HEK293 (cell line): Measurements from ENCODE around the gene ZDHHC3.

Experiments used
- CTCF ChIA-PET: fragments of 350-600 bp; formaldehyde crosslinking; extraction: SDS; loops from one replicate; lab custom pipeline; 2021; ENCODE audit warnings: antibody characterized with exemption; lab: Yijun Ruan, JAX
- POLR2A ChIA-PET: fragments of 300-600 bp; formaldehyde crosslinking; extraction: SDS; loops from one replicate; lab custom pipeline; 2020; ENCODE audit warnings: antibody characterized with exemption, inconsistent platforms; lab: Yijun Ruan, JAX
- H3K27ac ChIP-seq: fragments of 200-500 bp; sonication (Bioruptor generic); 2 replicates; pipeline ENCODE4 v1.5.1; 2014; ENCODE audit warnings: low read depth, low read length, control low read depth, inconsistent platforms; ENCODE audit errors: extremely low read depth
- H3K36me3 ChIP-seq, 2 experiments: fragments of 200-500 bp in 1 of 2; sonication (Bioruptor generic) in 1 of 2; 1 replicate in 1 of 2; 2 replicates in 1 of 2; pipeline ENCODE4 v1.5.1; 2014 to 2017; ENCODE audit warnings: inconsistent platforms in 2 of 2, low read length in 2 of 2; ENCODE audit not compliant: control insufficient read depth in 2 of 2, insufficient read depth in 1 of 2
- H3K4me1 ChIP-seq: fragments of 200-500 bp; sonication (Bioruptor generic); 2 replicates; pipeline ENCODE4 v1.5.1; 2014; ENCODE audit warnings: mild to moderate bottlenecking, low read length, inconsistent platforms; ENCODE audit not compliant: control insufficient read depth, insufficient read depth
- H3K4me3 ChIP-seq: 2 replicates; pipeline ENCODE4 v1.5.1; 2011; ENCODE audit warnings: low read depth, mild to moderate bottlenecking, control low read depth, low read length, moderate library complexity
- H3K9me3 ChIP-seq: fragments of 200-500 bp; sonication (Bioruptor generic); 2 replicates; pipeline ENCODE4 v1.5.1; 2014; ENCODE audit warnings: low read depth, low read length, inconsistent platforms; ENCODE audit not compliant: control insufficient read depth, insufficient read depth
- FEZF1 ChIP-seq: fragments of 450-650 bp; formaldehyde crosslinking; IDR thresholded peaks from 2 replicates; pipeline ENCODE4 v1.5.1; 2016; ENCODE audit warnings: missing biosample characterization, missing genetic modification characterization
- KLF7 ChIP-seq: fragments of 450-650 bp; formaldehyde crosslinking; IDR thresholded peaks from 2 replicates; pipeline ENCODE4 v1.5.1; 2016; ENCODE audit warnings: missing biosample characterization, missing genetic modification characterization, borderline replicate concordance
- KLF9 ChIP-seq: fragments of 450-650 bp; formaldehyde crosslinking; IDR thresholded peaks from 2 replicates; pipeline ENCODE4 v1.5.1; 2016; ENCODE audit warnings: missing biosample characterization, missing genetic modification characterization, low read depth
- MZF1 ChIP-seq: fragments of 450-650 bp; formaldehyde crosslinking; IDR thresholded peaks from 2 replicates; pipeline ENCODE4 v1.5.1; 2017; ENCODE audit warnings: missing biosample characterization, missing genetic modification characterization, borderline replicate concordance
- SALL2 ChIP-seq: fragments of 450-650 bp; formaldehyde crosslinking; IDR thresholded peaks from 2 replicates; pipeline ENCODE4 v1.5.0; 2017; ENCODE audit warnings: missing biosample characterization, mild to moderate bottlenecking, missing genetic modification characterization, borderline replicate concordance
- YY2 ChIP-seq: fragments of 450-650 bp; formaldehyde crosslinking; IDR thresholded peaks from 2 replicates; pipeline ENCODE4 v1.5.1; 2016; ENCODE audit warnings: missing biosample characterization, missing genetic modification characterization
- ZNF23 ChIP-seq: fragments of 450-650 bp; formaldehyde crosslinking; IDR thresholded peaks from 2 replicates; pipeline ENCODE4 v1.5.1; 2016; ENCODE audit warnings: missing biosample characterization, missing genetic modification characterization, borderline replicate concordance
- ZNF311 ChIP-seq: fragments of 450-650 bp; formaldehyde crosslinking; IDR thresholded peaks from 2 replicates; pipeline ENCODE4 v1.5.1; 2017; ENCODE audit warnings: missing biosample characterization, missing genetic modification characterization, borderline replicate concordance
- ZNF324 ChIP-seq: fragments of 450-650 bp; formaldehyde crosslinking; IDR thresholded peaks from 2 replicates; pipeline ENCODE4 v1.5.1; 2016; ENCODE audit warnings: missing biosample characterization, missing genetic modification characterization
- ZNF600 ChIP-seq: fragments of 450-650 bp; formaldehyde crosslinking; IDR thresholded peaks from 2 replicates; pipeline ENCODE4 v1.5.1; 2016; ENCODE audit warnings: missing biosample characterization, missing genetic modification characterization
- ZNF654 ChIP-seq: fragments of 450-650 bp; formaldehyde crosslinking; IDR thresholded peaks from 2 replicates; pipeline ENCODE4 v1.5.1; 2016; ENCODE audit warnings: low read depth, missing biosample characterization, missing genetic modification characterization
- ZNF677 ChIP-seq: fragments of 450-650 bp; IDR thresholded peaks from 2 replicates; pipeline ENCODE4 v1.5.0; 2018; ENCODE audit warnings: missing biosample characterization, mild to moderate bottlenecking, missing genetic modification characterization, moderate library complexity
- ZNF776 ChIP-seq: fragments of 450-650 bp; formaldehyde crosslinking; IDR thresholded peaks from 2 replicates; pipeline ENCODE4 v1.5.0; 2017; ENCODE audit warnings: missing biosample characterization, missing genetic modification characterization, borderline replicate concordance
- ZNF837 ChIP-seq: fragments of 450-650 bp; formaldehyde crosslinking; IDR thresholded peaks from 2 replicates; pipeline ENCODE4 v1.5.1; 2016; ENCODE audit warnings: missing biosample characterization, missing genetic modification characterization
- TF ChIP-seq, protein P1 (sequence below): fragments of 450-650 bp; formaldehyde crosslinking; IDR thresholded peaks from 2 replicates; pipeline ENCODE4 v1.5.1; 2017; ENCODE audit warnings: missing biosample characterization, mild to moderate bottlenecking, missing genetic modification characterization, moderate library complexity
- TF ChIP-seq, protein P2 (sequence below): fragments of 450-650 bp; formaldehyde crosslinking; IDR thresholded peaks from 2 replicates; pipeline ENCODE4 v1.5.1; 2016; ENCODE audit warnings: missing biosample characterization, missing genetic modification characterization
- TF ChIP-seq, protein P3 (sequence below): fragments of 450-650 bp; formaldehyde crosslinking; IDR thresholded peaks from 2 replicates; pipeline ENCODE4 v1.5.1; 2017; ENCODE audit warnings: missing biosample characterization, missing genetic modification characterization
- TF ChIP-seq, protein P4 (sequence below): fragments of 450-650 bp; formaldehyde crosslinking; IDR thresholded peaks from 2 replicates; pipeline ENCODE4 v1.5.1; 2016; ENCODE audit warnings: missing biosample characterization, missing genetic modification characterization

Gene ZDHHC3

DNA sequence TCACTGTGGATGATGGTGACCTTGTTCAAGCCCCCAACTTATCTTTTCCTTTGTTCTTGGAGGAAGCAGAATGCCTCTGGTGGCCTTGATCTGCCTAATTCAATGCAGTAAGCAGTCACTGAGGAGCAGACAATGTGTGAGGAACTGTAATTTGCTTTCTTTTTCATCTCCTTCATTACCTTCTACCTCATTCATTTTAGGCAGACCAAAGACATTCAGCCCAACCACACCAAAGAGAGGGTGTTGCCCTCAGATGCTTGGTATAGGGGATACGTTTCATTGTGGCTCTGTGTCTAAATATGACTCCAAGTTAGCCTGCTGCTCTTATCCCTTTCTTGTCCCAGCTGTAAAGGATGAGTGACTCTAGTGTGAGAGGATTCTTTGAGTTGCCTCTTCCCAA is 15.4 kb upstream of the ZDHHC3 start:
- TF ChIP-seq ZNF837 (tag by site-specific recombination) = no peak
- no peak for TF ChIP-seq MZF1 (tag by site-specific recombination)
- TF ChIP-seq KLF9 (tag by site-specific recombination) = no peak
- TF ChIP-seq, protein P1, sequence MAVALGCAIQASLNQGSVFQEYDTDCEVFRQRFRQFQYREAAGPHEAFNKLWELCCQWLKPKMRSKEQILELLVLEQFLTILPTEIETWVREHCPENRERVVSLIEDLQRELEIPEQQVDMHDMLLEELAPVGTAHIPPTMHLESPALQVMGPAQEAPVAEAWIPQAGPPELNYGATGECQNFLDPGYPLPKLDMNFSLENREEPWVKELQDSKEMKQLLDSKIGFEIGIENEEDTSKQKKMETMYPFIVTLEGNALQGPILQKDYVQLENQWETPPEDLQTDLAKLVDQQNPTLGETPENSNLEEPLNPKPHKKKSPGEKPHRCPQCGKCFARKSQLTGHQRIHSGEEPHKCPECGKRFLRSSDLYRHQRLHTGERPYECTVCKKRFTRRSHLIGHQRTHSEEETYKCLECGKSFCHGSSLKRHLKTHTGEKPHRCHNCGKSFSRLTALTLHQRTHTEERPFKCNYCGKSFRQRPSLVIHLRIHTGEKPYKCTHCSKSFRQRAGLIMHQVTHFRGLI (tag by site-specific recombination) = peak; percentile 61
- no peak for TF ChIP-seq ZNF324 (tag by site-specific recombination)
- TF ChIP-seq ZNF654 (tag by site-specific recombination) = no peak
- Histone ChIP-seq H3K4me1 (peaks cover 14% of the 10 kb centered on the region), H3K27ac (no peak overlapping the region), H3K9me3 (no peaks in the 10 kb centered on the region), H3K4me3 (no peak overlapping the region), H3K36me3 (peaks cover 0 to 42% of the 10 kb centered on the region in 2 experiments; a peak in 1 of 3 replicates)
- POLR2A ChIA-PET = no interaction called here
- CTCF ChIA-PET = no interaction called here

DNA sequence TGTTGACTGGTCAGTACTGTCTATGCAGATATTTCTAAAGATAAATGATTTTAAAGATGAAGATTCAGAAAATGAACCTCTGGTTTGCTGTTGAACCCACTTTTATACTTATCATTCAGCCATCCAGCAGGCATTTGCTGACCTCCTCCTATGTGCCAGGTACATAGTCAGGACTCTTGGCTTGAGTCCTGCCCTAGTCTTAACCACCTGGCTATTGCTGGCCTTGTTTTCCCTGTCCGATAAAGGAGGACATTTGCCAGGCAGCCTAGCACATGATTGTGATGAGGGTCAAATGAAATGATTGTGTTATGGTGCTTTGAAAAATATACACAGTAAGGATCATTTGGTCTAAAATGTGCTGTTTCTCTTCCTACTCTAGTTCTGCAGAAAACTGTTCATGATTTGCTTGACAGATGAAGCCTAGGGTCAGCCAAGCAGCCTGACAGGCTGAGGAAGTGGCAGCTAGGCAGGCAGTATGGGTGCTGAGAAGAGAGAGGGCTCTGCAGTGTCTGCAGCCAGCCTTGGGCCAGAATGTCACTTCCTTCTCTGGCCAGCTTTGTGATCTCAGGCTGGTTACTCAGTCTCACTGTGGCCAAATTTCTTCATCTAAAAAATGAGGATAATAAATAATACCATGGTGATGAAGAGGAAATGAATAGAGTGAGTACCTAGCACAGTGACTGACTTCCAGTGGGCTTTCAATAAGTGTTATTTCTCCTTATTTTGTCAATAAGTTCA is 13.8 kb upstream of the ZDHHC3 start:
- Histone ChIP-seq H3K4me3 (no peak overlapping the region), H3K9me3 (no peaks in the 10 kb centered on the region), H3K36me3 (peaks cover 0 to 48% of the 10 kb centered on the region in 2 experiments; a peak in 1 of 3 replicates), H3K4me1 (peaks cover 7% of the 10 kb centered on the region), H3K27ac (no peak overlapping the region)
- TF ChIP-seq KLF7 (tag by site-specific recombination) (no peak), SALL2 (tag by site-specific recombination) (no peak)
- POLR2A ChIA-PET = no interaction called here
- CTCF ChIA-PET = interaction anchor here (0.6 kb wide), 1 partner anchor 558 kb away, joined by 3 read pairs; no protein-coding TSS in a partner anchor

DNA sequence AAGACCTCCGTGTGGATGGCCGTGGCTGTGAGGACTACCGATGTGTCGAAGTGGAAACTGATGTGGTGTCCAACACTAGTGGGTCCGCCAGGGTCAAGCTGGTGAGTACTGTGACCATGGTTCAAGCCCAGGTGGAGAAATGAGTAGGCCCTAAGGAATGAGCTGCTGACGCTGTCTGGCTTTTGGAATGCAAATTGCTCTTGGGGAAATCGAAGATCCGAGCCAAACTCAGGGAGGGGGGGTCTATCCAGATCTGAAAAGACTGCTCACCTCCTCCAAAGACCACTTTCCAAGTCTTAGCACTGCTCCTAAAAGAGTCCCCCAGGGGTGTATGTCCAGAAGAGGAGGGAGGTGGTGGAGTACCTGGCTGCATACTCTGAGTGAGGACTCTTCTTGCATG is 13.2 kb upstream of the ZDHHC3 start:
- H3K27ac ChIP-seq = no peak overlapping the region
- peaks cover 5% of the 10 kb centered on the region for H3K4me1 ChIP-seq
- ChIA-PET CTCF (interaction anchor here (0.6 to 3.0 kb wide), 2 partner anchors 11 to 557 kb away, joined by 3 to 12 read pairs; no protein-coding TSS in a partner anchor), POLR2A (no interaction called here)
- peaks cover 0 to 50% of the 10 kb centered on the region in 2 experiments; a peak in 1 of 3 replicates for H3K36me3 ChIP-seq
- H3K4me3 ChIP-seq = no peak overlapping the region
- TF ChIP-seq YY2 (tag by site-specific recombination) (no peak), ZNF311 (tag by site-specific recombination) (no peak), FEZF1 (tag by site-specific recombination) (no peak), ZNF23 (tag by site-specific recombination) (no peak), ZNF776 (tag by site-specific recombination) (no peak), ZNF600 (tag by site-specific recombination) (no peak), ZNF677 (tag by site-specific recombination) (no peak)
- TF ChIP-seq, protein P2, sequence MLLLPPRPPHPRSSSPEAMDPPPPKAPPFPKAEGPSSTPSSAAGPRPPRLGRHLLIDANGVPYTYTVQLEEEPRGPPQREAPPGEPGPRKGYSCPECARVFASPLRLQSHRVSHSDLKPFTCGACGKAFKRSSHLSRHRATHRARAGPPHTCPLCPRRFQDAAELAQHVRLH (tag by site-specific recombination) = no peak
- TF ChIP-seq, protein P3, sequence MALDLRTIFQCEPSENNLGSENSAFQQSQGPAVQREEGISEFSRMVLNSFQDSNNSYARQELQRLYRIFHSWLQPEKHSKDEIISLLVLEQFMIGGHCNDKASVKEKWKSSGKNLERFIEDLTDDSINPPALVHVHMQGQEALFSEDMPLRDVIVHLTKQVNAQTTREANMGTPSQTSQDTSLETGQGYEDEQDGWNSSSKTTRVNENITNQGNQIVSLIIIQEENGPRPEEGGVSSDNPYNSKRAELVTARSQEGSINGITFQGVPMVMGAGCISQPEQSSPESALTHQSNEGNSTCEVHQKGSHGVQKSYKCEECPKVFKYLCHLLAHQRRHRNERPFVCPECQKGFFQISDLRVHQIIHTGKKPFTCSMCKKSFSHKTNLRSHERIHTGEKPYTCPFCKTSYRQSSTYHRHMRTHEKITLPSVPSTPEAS (tag by site-specific recombination) = no peak
- TF ChIP-seq, protein P4, sequence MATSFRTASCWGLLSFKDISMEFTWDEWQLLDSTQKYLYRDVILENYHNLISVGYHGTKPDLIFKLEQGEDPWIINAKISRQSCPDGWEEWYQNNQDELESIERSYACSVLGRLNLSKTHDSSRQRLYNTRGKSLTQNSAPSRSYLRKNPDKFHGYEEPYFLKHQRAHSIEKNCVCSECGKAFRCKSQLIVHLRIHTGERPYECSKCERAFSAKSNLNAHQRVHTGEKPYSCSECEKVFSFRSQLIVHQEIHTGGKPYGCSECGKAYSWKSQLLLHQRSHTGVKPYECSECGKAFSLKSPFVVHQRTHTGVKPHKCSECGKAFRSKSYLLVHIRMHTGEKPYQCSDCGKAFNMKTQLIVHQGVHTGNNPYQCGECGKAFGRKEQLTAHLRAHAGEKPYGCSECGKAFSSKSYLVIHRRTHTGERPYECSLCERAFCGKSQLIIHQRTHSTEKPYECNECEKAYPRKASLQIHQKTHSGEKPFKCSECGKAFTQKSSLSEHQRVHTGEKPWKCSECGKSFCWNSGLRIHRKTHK (tag by site-specific recombination) = no peak
- H3K9me3 ChIP-seq = no peaks in the 10 kb centered on the region
